BE2C (cell line): Measurements from ENCODE around the gene XRCC5.
"Not testable (repeated sequence)": the region's sequence is repeated elsewhere in the genome, so short reads cannot be mapped to it uniquely, and the experiment has no call there.

ENCODE experiments used
- DNase-seq: peaks from one replicate; pipeline ENCODE4 v3.0.0-alpha.2; 2020
- H3K27me3 ChIP-seq: fragments of 250-450 bp; sonication (Bioruptor Pico); 2 replicates; pipeline ENCODE4 v1.5.1; 2020; ENCODE audit warnings: mild to moderate bottlenecking
- H3K36me3 ChIP-seq: fragments of 250-450 bp; sonication (Bioruptor Pico); 2 replicates; pipeline ENCODE4 v1.5.1; 2020; ENCODE audit warnings: mild to moderate bottlenecking
- H3K4me1 ChIP-seq: fragments of 250-450 bp; sonication (Bioruptor Pico); 2 replicates; pipeline ENCODE4 v1.5.1; 2020
- H3K4me3 ChIP-seq: 2 replicates; pipeline ENCODE4 v1.5.1; 2011; ENCODE audit warnings: low read depth, low read length
- H3K9me3 ChIP-seq: fragments of 250-450 bp; sonication (Bioruptor Pico); 2 replicates; pipeline ENCODE4 v1.5.1; 2020
- CTCF ChIP-seq: IDR thresholded peaks from 2 replicates; pipeline ENCODE4 v1.5.1; 2012; ENCODE audit warnings: mild to moderate bottlenecking, low read depth, low read length

Gene XRCC5

GRCh38 chr2:216206041-216206703, 97.0 kb downstream of the XRCC5 start:
- peaks cover 70% of the 10 kb centered on the region for H3K36me3 ChIP-seq
- no peaks in the 10 kb centered on the region for H3K27me3 ChIP-seq
- no peaks in the 10 kb centered on the region for H3K9me3 ChIP-seq
- H3K4me1 ChIP-seq, result peaks cover 15% of the 10 kb centered on the region
- no peak for DNase-seq
- H3K4me3 ChIP-seq, result no peak overlapping the region
- no peak for TF ChIP-seq CTCF

- H3K9me3 ChIP-seq, result no peaks in the 10 kb centered on the region
- H3K4me1 ChIP-seq, result peaks cover 16% of the 10 kb centered on the region
- H3K27me3 ChIP-seq, result no peaks in the 10 kb centered on the region
- no peak overlapping the region for H3K4me3 ChIP-seq
- no peak for DNase-seq
- peaks cover 66% of the 10 kb centered on the region for H3K36me3 ChIP-seq
- TF ChIP-seq CTCF, result no peak
These were observed 97.7 kb downstream of the XRCC5 start for GRCh38 chr2:216206821-216207220.

GRCh38 chr2:216208661-216209060, 99.5 kb downstream of the XRCC5 start:
- not testable (repeated sequence) for DNase-seq, H3K4me1 ChIP-seq, H3K9me3 ChIP-seq

GRCh38 chr2:216210701-216211540, 101.8 kb downstream of the XRCC5 start:
- no peak for TF ChIP-seq CTCF
- Histone ChIP-seq H3K27me3 (no peaks in the 10 kb centered on the region), H3K4me1 (peaks cover 7% of the 10 kb centered on the region; the same call in 1 of the 2 replicates), H3K9me3 (no peaks in the 10 kb centered on the region), H3K36me3 (peaks cover 30% of the 10 kb centered on the region), H3K4me3 (no peak overlapping the region)
- no peak for DNase-seq

More at GRCh38 chr2:216208661-216209060, 99.5 kb downstream of the XRCC5 start:
- not testable (repeated sequence) for H3K4me3 ChIP-seq, H3K27me3 ChIP-seq
- H3K36me3 ChIP-seq, result peaks cover 53% of the 10 kb centered on the region

GRCh38 chr2:216211614-216212145, 102.5 kb downstream of the XRCC5 start:
- TF ChIP-seq CTCF, result no peak
- Histone ChIP-seq H3K4me3 (no peak overlapping the region), H3K36me3 (peaks cover 23% of the 10 kb centered on the region), H3K27me3 (no peaks in the 10 kb centered on the region), H3K4me1 (peaks cover 13% of the 10 kb centered on the region), H3K9me3 (no peaks in the 10 kb centered on the region)
- DNase-seq, result no peak

- no peaks in the 10 kb centered on the region for H3K27me3 ChIP-seq
- H3K36me3 ChIP-seq, result peaks cover 3% of the 10 kb centered on the region
- no peaks in the 10 kb centered on the region for H3K9me3 ChIP-seq
- no peak for TF ChIP-seq CTCF
- peaks cover 36% of the 10 kb centered on the region for H3K4me1 ChIP-seq
- H3K4me3 ChIP-seq, result no peak overlapping the region
- DNase-seq, result no peak
These were observed 105.6 kb downstream of the XRCC5 start for GRCh38 chr2:216214768-216215167.
